ENCODE results near the gene EVPL.
A peak's percentile ranks its signal among the peaks of the same experiment; 100 is the strongest.
"Not testable (repeated sequence)": the region's sequence is repeated elsewhere in the genome, so short reads cannot be mapped to it uniquely, and the experiment has no call there.

EVPL gene

GRCh38 chr17:75996665-75997590 is 30.2 kb downstream of the EVPL start:
- peak; percentile 17 to 34 for DNase-seq (ENCODE audit: low read depth in 2 of 2)

GRCh38 chr17:75995385-75995925 is 31.7 kb downstream of the EVPL start:
- DNase-seq (ENCODE audit: low read depth in 2 of 2): no peak

- no peak for DNase-seq (ENCODE audit: low read depth in 2 of 2)
Observed at GRCh38 chr17:75994802-75995370, 32.2 kb downstream of the EVPL start.

GRCh38 chr17:75991396-75991795 is 35.7 kb downstream of the EVPL start:
- no peak for DNase-seq (ENCODE audit: low read depth in 2 of 2)

- DNase-seq (ENCODE audit: low read depth in 2 of 2): no peak
Observed at GRCh38 chr17:75987041-75987440, 40.1 kb downstream of the EVPL start.

- DNase-seq (ENCODE audit: low read depth in 2 of 2): no peak
Observed at GRCh38 chr17:75985986-75986385, 41.1 kb downstream of the EVPL start.

GRCh38 chr17:75983501-75984181 is 43.5 kb downstream of the EVPL start:
- DNase-seq (ENCODE audit: low read depth in 2 of 2): no peak

- no peak for DNase-seq (ENCODE audit: low read depth in 2 of 2)
Observed at GRCh38 chr17:75981019-75981615, 46.0 kb downstream of the EVPL start.

- no peak for DNase-seq (ENCODE audit: low read depth in 2 of 2)
Observed at GRCh38 chr17:75980188-75981018, 46.7 kb downstream of the EVPL start.

GRCh38 chr17:75979705-75980187 is 47.4 kb downstream of the EVPL start:
- DNase-seq (ENCODE audit: low read depth in 2 of 2): no peak

- DNase-seq (ENCODE audit: low read depth in 2 of 2): peak; percentile 94
Observed at GRCh38 chr17:75978938-75979704, 48.0 kb downstream of the EVPL start, which contains the start of the genes ACOX1 and TEN1. Gene ACOX1 (minus strand): TSS chr17:75979166. CDS start chr17:75979073, 93 bp downstream. Gene TEN1 (plus strand): TSS chr17:75979240. CDS start chr17:75986193, 6,953 bp downstream.

- DNase-seq (ENCODE audit: low read depth in 2 of 2): no peak
Observed at GRCh38 chr17:75976175-75976848, 50.8 kb downstream of the EVPL start.

- no peak for DNase-seq (ENCODE audit: low read depth in 2 of 2)
Observed at GRCh38 chr17:75975757-75976174, 51.3 kb downstream of the EVPL start.

- DNase-seq (ENCODE audit: low read depth in 2 of 2): not testable (repeated sequence)
Observed at GRCh38 chr17:75975187-75975586, 51.9 kb downstream of the EVPL start.

GRCh38 chr17:75970626-75971025 is 56.5 kb downstream of the EVPL start:
- no peak for DNase-seq (ENCODE audit: low read depth in 2 of 2)

GRCh38 chr17:75970011-75970523 is 57.0 kb downstream of the EVPL start:
- no peak for DNase-seq (ENCODE audit: low read depth in 2 of 2)

GRCh38 chr17:75969044-75969443 is 58.1 kb downstream of the EVPL start:
- DNase-seq (ENCODE audit: low read depth in 2 of 2): not testable (repeated sequence)

- no peak for DNase-seq (ENCODE audit: low read depth in 2 of 2)
Observed at GRCh38 chr17:75965468-75965867, 61.6 kb downstream of the EVPL start.
